GM18868 (cell line): Measurements from ENCODE around the gene MPPED1.

ENCODE experiments used
- ATAC-seq: cut with Tn5 transposase; IDR thresholded peaks from one replicate; pipeline ENCODE4 v1.9.1; 2021; ENCODE audit warnings: mild to moderate bottlenecking, moderate library complexity; ENCODE audit not compliant: unreplicated experiment

Gene MPPED1

GRCh38 chr22:43514476-43515157 lies 102.8 kb downstream of the MPPED1 start:
- no peak for ATAC-seq

DNA sequence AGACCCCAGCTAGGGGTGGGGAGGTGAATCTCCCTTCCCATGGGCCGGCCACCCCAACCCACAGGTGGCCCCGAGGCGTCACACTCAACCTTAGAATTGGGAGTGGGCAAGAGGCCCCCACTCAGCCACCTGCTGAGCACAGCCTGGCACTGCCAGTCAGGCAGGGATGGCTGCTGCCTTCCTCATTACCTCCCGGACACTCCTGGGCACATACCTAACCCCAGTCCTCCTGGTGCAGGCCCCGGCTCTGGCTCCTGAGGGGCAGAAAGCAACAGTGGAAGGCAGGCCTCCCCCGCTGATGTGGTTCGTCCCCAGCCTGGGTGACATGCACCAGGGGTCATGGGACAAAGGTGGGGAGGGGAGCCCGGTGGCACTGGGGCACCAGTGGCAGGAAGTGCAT lies 103.6 kb downstream of the MPPED1 start:
- no peak for ATAC-seq

- no peak for ATAC-seq
Observed at GRCh38 chr22:43515902-43516301, 104.1 kb downstream of the MPPED1 start.

DNA sequence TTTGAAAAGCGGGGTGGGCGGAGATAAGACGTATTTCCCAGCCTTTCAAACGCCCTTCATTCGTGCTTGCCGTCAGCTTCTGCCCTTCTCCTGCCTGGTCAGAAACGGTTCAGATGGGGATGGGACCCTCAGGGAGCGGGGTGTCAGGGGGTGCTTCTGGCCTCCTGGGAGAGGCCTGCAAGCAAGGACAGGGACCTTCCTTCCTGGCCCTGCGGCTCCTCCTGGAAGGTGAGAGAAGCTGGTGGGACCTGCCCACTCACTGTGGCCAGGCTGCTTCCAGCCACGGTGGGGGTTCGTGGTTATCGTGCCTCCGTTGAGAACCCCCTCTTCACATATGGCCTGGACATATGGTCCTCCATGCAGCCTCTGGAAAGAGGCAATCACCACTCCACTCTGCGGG lies 104.6 kb downstream of the MPPED1 start:
- ATAC-seq, result no peak

- ATAC-seq, result no peak
Observed at GRCh38 chr22:43516996-43517635, 105.3 kb downstream of the MPPED1 start.

GRCh38 chr22:43520632-43521039 lies 108.8 kb downstream of the MPPED1 start:
- no peak for ATAC-seq

GRCh38 chr22:43521716-43522115 lies 109.9 kb downstream of the MPPED1 start:
- no peak for ATAC-seq

DNA sequence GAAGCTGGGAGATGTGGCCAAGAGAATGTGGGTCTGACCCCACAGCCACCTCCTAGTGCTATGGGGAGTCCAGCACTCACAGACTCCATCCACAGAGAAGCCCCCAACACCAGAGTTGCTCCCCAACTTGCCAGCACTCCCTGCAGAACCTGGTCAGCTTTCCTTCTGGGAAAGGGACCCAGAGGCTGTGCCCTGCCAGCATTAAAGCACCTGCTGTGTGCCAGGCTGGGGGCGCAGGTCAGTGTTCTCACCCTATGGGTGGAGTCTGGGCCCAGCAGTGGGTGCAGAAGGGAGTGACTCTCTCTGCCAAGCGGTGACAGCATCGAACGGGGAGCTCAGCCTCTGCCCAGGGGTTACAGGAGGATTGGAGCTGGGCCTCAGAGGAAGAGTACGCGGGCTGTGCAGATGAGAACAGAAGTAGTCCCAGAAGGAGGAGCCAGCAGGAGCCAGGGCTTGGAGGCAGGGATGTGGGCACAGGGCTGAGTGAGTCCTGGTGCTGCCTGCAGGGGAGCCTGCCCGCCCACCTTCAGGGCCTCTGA lies 114.4 kb downstream of the MPPED1 start:
- no peak for ATAC-seq

DNA sequence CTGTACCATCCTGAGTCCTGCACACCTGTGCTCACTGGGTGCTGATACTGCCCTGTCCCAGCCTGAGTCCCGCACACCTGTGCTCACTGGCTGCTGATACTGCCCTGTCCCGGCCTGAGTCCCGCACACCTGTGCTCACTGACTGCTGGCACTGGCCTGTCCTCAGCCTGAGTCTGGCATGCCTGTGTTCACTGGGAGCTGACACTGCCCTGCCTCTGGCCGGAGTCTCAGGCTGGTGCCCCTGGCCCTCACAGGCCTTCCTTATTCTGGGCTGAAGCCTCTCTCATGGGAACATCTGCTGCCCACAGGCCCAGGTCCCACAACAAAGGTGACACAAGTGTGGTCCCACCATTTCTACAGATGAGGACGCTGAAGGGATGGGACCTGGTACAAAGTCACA lies 115.1 kb downstream of the MPPED1 start:
- ATAC-seq, result no peak

GRCh38 chr22:43528601-43529360 lies 117.0 kb downstream of the MPPED1 start:
- ATAC-seq, result no peak

GRCh38 chr22:43529461-43529860 lies 117.6 kb downstream of the MPPED1 start:
- ATAC-seq, result no peak

GRCh38 chr22:43529934-43530333 lies 118.1 kb downstream of the MPPED1 start:
- ATAC-seq, result no peak

GRCh38 chr22:43530349-43531201 lies 118.8 kb downstream of the MPPED1 start:
- ATAC-seq, result no peak

- ATAC-seq, result no peak
Observed at GRCh38 chr22:43531651-43532050, 119.8 kb downstream of the MPPED1 start.

GRCh38 chr22:43532301-43533155 lies 120.7 kb downstream of the MPPED1 start:
- ATAC-seq, result no peak

DNA sequence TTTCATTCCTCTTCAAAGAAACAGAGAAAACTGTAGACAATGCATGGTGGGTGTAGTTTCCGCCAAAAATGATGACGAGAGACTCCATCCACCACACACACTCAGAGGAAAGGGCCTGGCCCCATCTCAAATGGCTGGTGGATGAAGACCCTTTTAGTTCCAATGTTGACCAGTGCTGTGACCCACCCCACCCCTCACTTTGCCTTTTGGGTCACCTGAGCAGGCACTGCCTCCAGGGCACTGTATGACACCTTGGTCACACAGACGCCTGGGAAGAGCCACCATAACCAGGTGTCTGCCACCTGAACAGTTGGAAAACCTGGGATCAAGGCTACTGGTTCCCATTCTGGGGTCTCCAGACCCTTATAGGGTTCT lies 121.3 kb downstream of the MPPED1 start:
- ATAC-seq, result no peak

DNA sequence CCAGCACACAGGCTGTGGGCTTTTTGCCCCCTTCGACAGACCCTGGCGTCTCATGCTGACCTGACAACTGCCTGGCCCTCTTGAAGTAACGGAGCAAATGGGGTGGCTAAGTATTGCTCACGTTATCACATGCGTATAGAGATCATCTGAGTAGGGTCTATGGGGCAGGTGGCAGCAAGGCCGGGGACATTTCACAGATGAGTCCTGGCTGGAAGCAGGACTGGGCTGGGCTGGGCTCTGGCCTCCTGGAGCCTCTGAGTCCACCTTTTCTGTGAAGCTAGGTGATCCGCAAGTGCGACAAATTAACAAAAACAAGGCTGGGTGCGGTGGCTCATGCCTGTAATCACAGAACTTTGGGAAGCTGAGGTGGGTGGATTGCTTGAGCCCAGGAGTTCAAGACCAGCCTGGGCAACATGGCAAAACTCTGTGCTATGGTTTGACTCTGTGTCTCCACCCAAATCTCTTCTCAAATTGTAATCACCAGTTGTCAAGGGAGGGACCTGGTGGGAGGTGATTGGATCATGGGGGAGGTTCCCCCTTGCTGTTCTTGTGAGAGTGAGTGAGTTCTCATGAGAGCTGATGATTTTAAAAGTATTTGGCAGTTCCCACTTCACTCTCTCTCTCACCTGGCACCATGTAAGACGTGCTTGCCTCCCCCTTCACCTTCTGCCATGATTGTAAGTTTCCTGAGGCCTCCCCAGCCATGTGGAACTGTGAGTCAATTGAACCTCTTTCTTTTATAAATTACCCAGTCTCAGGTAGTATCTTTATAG lies 122.0 kb downstream of the MPPED1 start:
- ATAC-seq, result no peak

DNA sequence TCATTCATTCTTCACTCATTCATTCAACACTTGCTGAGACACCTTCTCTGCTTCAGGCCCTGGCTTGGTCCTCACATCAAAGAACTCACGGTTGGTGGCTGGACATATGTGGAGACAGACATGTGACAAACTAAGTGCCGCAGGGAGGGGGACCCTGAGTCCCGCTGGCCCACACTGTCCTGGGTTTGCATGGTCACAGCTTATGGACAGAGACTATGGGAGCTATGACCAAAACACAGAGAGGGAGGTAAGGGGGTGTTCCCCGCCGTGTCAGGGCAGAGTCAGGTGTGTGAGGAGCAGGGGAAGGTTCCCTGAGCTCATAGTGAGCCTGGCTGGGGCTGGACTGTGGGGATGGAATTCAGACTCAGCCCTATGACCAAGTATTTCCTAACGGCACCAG lies 123.1 kb downstream of the MPPED1 start:
- ATAC-seq, result no peak

- no peak for ATAC-seq
Observed at GRCh38 chr22:43535336-43535735, 123.5 kb downstream of the MPPED1 start.
